IPS-18c (cell line): ENCODE data around the gene ALDH5A1.

Source experiments
- H3K4me3 ChIP-seq: 2 replicates; pipeline ENCODE4 v1.7.0; 2013; ENCODE audit warnings: low read depth, mild to moderate bottlenecking, low read length, moderate library complexity; ENCODE audit not compliant: insufficient read depth
- H3K9me3 ChIP-seq: one replicate; pipeline ENCODE4 v1.6.1; 2013; ENCODE audit warnings: mild to moderate bottlenecking, low read length, moderate library complexity; ENCODE audit not compliant: control insufficient read depth, insufficient read depth

Gene ALDH5A1

DNA sequence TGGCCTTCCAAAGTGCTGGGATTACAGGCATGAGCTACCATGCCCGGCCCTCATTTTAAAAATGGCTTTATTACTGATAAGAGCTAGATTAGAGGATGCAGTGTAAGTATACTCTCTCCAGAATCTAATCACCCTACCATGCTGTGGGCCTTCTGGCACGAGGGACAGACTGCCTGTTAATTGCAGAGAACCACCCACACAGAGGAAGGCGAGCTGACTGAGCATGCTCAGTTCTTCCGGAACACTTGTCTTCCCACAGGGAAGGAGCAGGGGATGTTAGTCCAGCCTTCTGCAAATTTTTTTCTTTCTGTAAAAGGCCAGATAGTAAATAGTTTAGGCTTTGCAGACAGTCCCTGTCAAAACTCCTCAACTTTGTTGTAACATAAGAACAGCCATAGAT, 48.9 kb downstream of the ALDH5A1 start:
- Histone ChIP-seq H3K4me3 (no peak overlapping the region), H3K9me3 (no peaks in the 10 kb centered on the region)

GRCh38 chr6:24545183-24545582, 50.4 kb downstream of the ALDH5A1 start:
- H3K9me3 ChIP-seq, result no peaks in the 10 kb centered on the region
- H3K4me3 ChIP-seq, result no peak overlapping the region

GRCh38 chr6:24545691-24546090, 50.9 kb downstream of the ALDH5A1 start:
- no peaks in the 10 kb centered on the region for H3K9me3 ChIP-seq
- H3K4me3 ChIP-seq, result no peak overlapping the region

DNA sequence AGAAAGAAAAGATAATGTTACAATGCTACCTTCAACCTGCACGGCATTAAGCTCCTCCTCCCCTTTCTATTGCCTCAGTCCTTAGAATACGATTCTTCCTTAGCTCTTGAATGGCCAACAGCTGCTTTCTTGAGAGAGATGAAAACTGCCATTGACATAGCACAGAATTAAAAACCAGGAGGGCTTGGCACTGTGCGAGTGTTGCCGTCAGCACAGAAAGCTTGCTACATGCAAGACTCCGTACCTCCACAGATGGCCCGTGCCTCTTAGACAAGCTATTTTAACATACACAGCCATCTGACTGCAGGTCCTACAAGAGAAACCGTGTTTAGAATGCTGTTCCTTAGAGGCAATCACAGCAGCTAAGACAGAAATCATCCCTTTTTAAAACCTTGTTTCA, 51.7 kb downstream of the ALDH5A1 start:
- Histone ChIP-seq H3K9me3 (no peaks in the 10 kb centered on the region), H3K4me3 (no peak overlapping the region)

- no peak overlapping the region for H3K4me3 ChIP-seq
Observed at GRCh38 chr6:24547243-24547642, 52.5 kb downstream of the ALDH5A1 start.

GRCh38 chr6:24549158-24549557, 54.4 kb downstream of the ALDH5A1 start:
- no peaks in the 10 kb centered on the region for H3K9me3 ChIP-seq
- no peak overlapping the region for H3K4me3 ChIP-seq

More at GRCh38 chr6:24547243-24547642, 52.5 kb downstream of the ALDH5A1 start:
- H3K9me3 ChIP-seq, result no peaks in the 10 kb centered on the region

- H3K4me3 ChIP-seq, result no peak overlapping the region
- H3K9me3 ChIP-seq, result no peaks in the 10 kb centered on the region
Observed at GRCh38 chr6:24549674-24550353, 55.0 kb downstream of the ALDH5A1 start.

- Histone ChIP-seq H3K4me3 (no peak overlapping the region), H3K9me3 (no peaks in the 10 kb centered on the region)
Observed at GRCh38 chr6:24551139-24551538, 56.4 kb downstream of the ALDH5A1 start.

GRCh38 chr6:24554474-24554873, 59.7 kb downstream of the ALDH5A1 start:
- H3K9me3 ChIP-seq, result no peaks in the 10 kb centered on the region
- no peak overlapping the region for H3K4me3 ChIP-seq

DNA sequence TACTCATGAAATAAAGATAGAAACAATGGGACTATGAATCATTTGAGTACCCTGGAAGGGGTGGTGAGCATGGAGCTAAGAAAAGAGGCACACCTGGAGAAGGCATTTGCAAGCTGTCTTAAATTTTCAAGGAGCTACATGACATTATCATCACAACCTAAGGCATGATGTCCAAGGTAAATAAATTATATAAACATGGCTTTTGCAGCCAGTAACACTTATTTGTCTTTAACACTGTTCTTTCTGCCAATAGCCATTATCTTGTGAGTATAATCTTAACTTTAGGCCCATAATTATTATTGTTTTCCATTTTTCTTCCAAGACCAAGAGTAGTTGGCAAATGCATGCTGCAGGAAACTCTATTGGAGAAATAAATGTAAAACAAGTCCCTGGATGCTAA, 63.7 kb downstream of the ALDH5A1 start:
- H3K4me3 ChIP-seq, result no peak overlapping the region
- no peaks in the 10 kb centered on the region for H3K9me3 ChIP-seq

- Histone ChIP-seq H3K9me3 (no peaks in the 10 kb centered on the region), H3K4me3 (no peak overlapping the region)
Observed at GRCh38 chr6:24564081-24564480, 69.3 kb downstream of the ALDH5A1 start.

DNA sequence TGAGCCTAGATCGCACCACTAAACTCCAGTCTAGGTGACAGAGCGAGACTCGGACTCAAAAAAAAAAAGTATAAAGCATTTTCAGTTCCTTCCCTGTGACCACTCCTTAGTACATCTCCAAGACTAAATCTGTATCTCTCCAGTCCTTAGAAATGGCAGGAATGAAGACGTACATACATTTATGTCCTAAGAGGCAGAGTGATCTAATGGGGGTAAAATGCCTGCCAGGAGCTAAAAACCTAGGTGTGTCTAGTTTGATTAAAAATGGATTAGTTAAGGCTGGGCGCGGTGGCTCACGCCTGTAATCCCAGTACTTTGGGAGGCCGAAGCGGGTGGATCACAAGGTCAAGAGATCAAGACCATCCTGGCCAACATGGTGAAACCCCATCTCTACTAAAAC, 70.4 kb downstream of the ALDH5A1 start:
- Histone ChIP-seq H3K9me3 (no peaks in the 10 kb centered on the region), H3K4me3 (no peak overlapping the region)

DNA sequence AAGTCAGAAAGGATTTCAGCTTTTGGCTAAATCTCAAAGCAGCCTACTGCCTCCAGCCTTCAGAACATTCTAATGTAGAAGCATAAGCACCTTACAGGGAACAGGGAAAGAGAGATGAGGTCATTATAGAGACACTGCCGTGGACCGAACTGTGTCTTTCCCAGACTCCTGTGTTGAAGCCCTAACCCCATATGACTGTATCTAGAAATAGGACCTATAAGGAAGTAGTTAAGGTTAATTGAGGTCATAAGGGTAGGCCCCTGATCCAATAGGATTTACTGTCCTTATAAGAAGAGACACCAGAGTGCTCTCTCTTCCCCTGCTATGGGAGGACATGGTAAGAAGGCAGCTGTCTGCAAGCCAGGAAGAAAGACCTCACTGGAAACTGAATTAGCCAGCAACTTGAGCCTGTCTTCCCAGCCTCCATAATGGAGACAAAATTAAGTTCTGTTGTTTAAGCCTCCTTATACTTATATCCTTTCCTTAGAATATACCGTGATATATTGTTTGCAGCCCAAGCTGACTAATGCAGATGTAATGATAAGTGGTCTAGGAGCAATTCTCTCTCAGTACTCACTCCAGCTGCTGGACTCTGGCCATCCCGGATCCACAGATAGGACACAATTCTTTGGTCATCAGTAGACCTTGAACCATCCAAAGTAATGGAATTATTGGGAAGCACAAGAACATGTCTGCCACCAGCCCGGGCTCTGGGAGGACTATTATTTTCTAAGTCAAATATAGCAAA, 71.4 kb downstream of the ALDH5A1 start:
- H3K9me3 ChIP-seq, result no peaks in the 10 kb centered on the region
- H3K4me3 ChIP-seq, result no peak overlapping the region

GRCh38 chr6:24568683-24569082, 73.9 kb downstream of the ALDH5A1 start:
- H3K9me3 ChIP-seq, result no peaks in the 10 kb centered on the region
- H3K4me3 ChIP-seq, result no peak overlapping the region

GRCh38 chr6:24569811-24570210, 75.0 kb downstream of the ALDH5A1 start:
- Histone ChIP-seq H3K9me3 (no peaks in the 10 kb centered on the region), H3K4me3 (no peak overlapping the region)

- Histone ChIP-seq H3K9me3 (no peaks in the 10 kb centered on the region), H3K4me3 (no peak overlapping the region)
Observed at GRCh38 chr6:24571361-24571760, 76.6 kb downstream of the ALDH5A1 start.

GRCh38 chr6:24574809-24575208, 80.0 kb downstream of the ALDH5A1 start:
- Histone ChIP-seq H3K4me3 (no peak overlapping the region), H3K9me3 (no peaks in the 10 kb centered on the region)

DNA sequence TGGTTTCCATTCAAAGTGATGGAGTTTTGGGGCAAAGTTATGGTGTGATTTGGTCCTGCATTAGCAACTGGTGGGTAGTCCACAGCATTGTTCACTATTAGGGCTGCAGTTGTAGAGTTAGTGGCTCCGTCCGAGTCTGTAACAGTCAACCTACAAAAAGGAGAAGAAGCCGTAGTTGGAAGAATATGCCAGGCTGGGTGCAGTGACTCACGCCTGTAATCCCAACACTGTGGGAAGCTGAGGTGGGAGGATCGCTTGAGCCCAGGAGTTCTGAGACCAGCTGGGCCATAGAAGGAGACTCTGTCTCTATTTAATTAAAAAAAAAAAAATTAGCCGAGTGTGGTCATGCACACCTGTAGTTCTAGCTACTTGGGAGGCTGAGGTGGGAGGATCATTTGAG, 81.7 kb downstream of the ALDH5A1 start:
- no peaks in the 10 kb centered on the region for H3K9me3 ChIP-seq

More for the DNA sequence above, 81.7 kb downstream of the ALDH5A1 start:
- H3K4me3 ChIP-seq, result no peak overlapping the region
